ENCODE results near the gene TACR1. TPM values are rescaled to one million over a fixed set of nuclear protein-coding genes. Genes with fewer than 3 reads are reported as not detected.
"Not testable (repeated sequence)": the region's sequence is repeated elsewhere in the genome, so short reads cannot be mapped to it uniquely, and the experiment has no call there.

TACR1 gene
- total and polyA plus RNA-seq, 2 experiments from 2014 or later: 0.13 to 0.19 TPM

GRCh38 chr2:75174981-75175380 is 24.3 kb downstream of the TACR1 start:
- WGBS (ENCODE audit: low lambda C conversion rate, missing lambda C conversion rate): 90% methylated on average over 2 of the region's 2 CpGs
- Histone ChIP-seq H3K79me2 (no peaks in the 10 kb centered on the region), H3K27me3 (no peaks in the 10 kb centered on the region), H3K9me3 (ENCODE audit: low read depth) (no peaks in the 10 kb centered on the region), H3K27ac (no peak overlapping the region), H2AFZ (no peak overlapping the region), H3K4me1 (ENCODE audit: insufficient read depth) (no peaks in the 10 kb centered on the region), H3K36me3 (replicated peaks; ENCODE audit: insufficient read depth, low read depth) (no peaks in the 10 kb centered on the region), H3K4me2 (no peak overlapping the region), H4K20me1 (ENCODE audit: insufficient read depth, poor library complexity, severe bottlenecking) (no peaks in the 10 kb centered on the region), H3K4me3 (no peak overlapping the region), H3K9me2 (replicated peaks; ENCODE audit: insufficient read depth) (no peaks in the 10 kb centered on the region)
- DNase-seq (ENCODE audit: low spot score): no peak
- TF ChIP-seq EZH2phosphoT487 (IDR thresholded peaks at IDR 0.05; ENCODE audit: low read depth, severe bottlenecking, unreplicated experiment) (no peak), EZH2 (IDR thresholded peaks at IDR 0.05; ENCODE audit: borderline replicate concordance) (no peak), CTCF (IDR thresholded peaks at IDR 0.05; ENCODE audit: poor library complexity) (no peak)

GRCh38 chr2:75174519-75174918 is 24.8 kb downstream of the TACR1 start:
- no peak for DNase-seq (ENCODE audit: low spot score)
- no peak overlapping the region for H3K4me3 ChIP-seq
- WGBS (ENCODE audit: low lambda C conversion rate, missing lambda C conversion rate): 58% methylated on average over 2 of the region's 2 CpGs
- H3K4me1 ChIP-seq (ENCODE audit: insufficient read depth): no peaks in the 10 kb centered on the region
- H3K27me3 ChIP-seq: no peaks in the 10 kb centered on the region
- H3K36me3 ChIP-seq (replicated peaks; ENCODE audit: insufficient read depth, low read depth): no peaks in the 10 kb centered on the region
- no peak overlapping the region for H3K4me2 ChIP-seq
- TF ChIP-seq CTCF (IDR thresholded peaks at IDR 0.05; ENCODE audit: poor library complexity): no peak
- TF ChIP-seq EZH2phosphoT487 (IDR thresholded peaks at IDR 0.05; ENCODE audit: low read depth, severe bottlenecking, unreplicated experiment): no peak
- TF ChIP-seq EZH2 (IDR thresholded peaks at IDR 0.05; ENCODE audit: borderline replicate concordance): no peak
- no peaks in the 10 kb centered on the region for H4K20me1 ChIP-seq (ENCODE audit: insufficient read depth, poor library complexity, severe bottlenecking)
- H3K9me2 ChIP-seq (replicated peaks; ENCODE audit: insufficient read depth): no peaks in the 10 kb centered on the region
- H3K27ac ChIP-seq: no peak overlapping the region
- no peaks in the 10 kb centered on the region for H3K9me3 ChIP-seq (ENCODE audit: low read depth)
- no peaks in the 10 kb centered on the region for H3K79me2 ChIP-seq
- H2AFZ ChIP-seq: no peak overlapping the region

GRCh38 chr2:75173740-75174139 is 25.6 kb downstream of the TACR1 start:
- Histone ChIP-seq H3K9me3 (ENCODE audit: low read depth) (no peaks in the 10 kb centered on the region), H3K27me3 (no peaks in the 10 kb centered on the region), H3K4me2 (no peak overlapping the region), H3K27ac (no peak overlapping the region), H3K9me2 (replicated peaks; ENCODE audit: insufficient read depth) (no peaks in the 10 kb centered on the region), H3K4me1 (ENCODE audit: insufficient read depth) (no peaks in the 10 kb centered on the region), H2AFZ (no peak overlapping the region), H3K36me3 (replicated peaks; ENCODE audit: insufficient read depth, low read depth) (no peaks in the 10 kb centered on the region), H3K79me2 (no peaks in the 10 kb centered on the region), H4K20me1 (ENCODE audit: insufficient read depth, poor library complexity, severe bottlenecking) (no peaks in the 10 kb centered on the region), H3K4me3 (no peak overlapping the region)
- TF ChIP-seq EZH2 (IDR thresholded peaks at IDR 0.05; ENCODE audit: borderline replicate concordance): no peak
- no peak for TF ChIP-seq EZH2phosphoT487 (IDR thresholded peaks at IDR 0.05; ENCODE audit: low read depth, severe bottlenecking, unreplicated experiment)
- TF ChIP-seq CTCF (IDR thresholded peaks at IDR 0.05; ENCODE audit: poor library complexity): no peak
- DNase-seq (ENCODE audit: low spot score): no peak

- H3K27me3 ChIP-seq; H3K4me1 ChIP-seq (ENCODE audit: insufficient read depth); H3K36me3 ChIP-seq (replicated peaks; ENCODE audit: insufficient read depth, low read depth); H4K20me1 ChIP-seq (ENCODE audit: insufficient read depth, poor library complexity, severe bottlenecking); H3K79me2 ChIP-seq; H2AFZ ChIP-seq; H3K4me3 ChIP-seq; DNase-seq (ENCODE audit: low spot score); H3K9me3 ChIP-seq (ENCODE audit: low read depth); H3K9me2 ChIP-seq (replicated peaks; ENCODE audit: insufficient read depth); H3K4me2 ChIP-seq; H3K27ac ChIP-seq: not testable (repeated sequence)
- 89% methylated on average over 5 of the region's 5 CpGs for WGBS (ENCODE audit: low lambda C conversion rate, missing lambda C conversion rate)
These were observed 27.9 kb downstream of the TACR1 start for GRCh38 chr2:75171423-75171822.
